Loucy (cell line): Measurements from ENCODE around the gene USF2.

Source experiments
- CTCF ChIP-seq: fragments of 200-600 bp; sonication (generic); conservative IDR thresholded peaks from 2 replicates; pipeline ENCODE4 v1.5.1; 2014; ENCODE audit warnings: mild to moderate bottlenecking, antibody characterized with exemption, low read length
- EZH2phosphoT487 ChIP-seq: fragments of 200-600 bp; IDR thresholded peaks from 2 replicates; pipeline ENCODE4 v1.6.1; 2018; ENCODE audit warnings: antibody characterized with exemption, mild to moderate bottlenecking, moderate library complexity, borderline replicate concordance

DNA sequence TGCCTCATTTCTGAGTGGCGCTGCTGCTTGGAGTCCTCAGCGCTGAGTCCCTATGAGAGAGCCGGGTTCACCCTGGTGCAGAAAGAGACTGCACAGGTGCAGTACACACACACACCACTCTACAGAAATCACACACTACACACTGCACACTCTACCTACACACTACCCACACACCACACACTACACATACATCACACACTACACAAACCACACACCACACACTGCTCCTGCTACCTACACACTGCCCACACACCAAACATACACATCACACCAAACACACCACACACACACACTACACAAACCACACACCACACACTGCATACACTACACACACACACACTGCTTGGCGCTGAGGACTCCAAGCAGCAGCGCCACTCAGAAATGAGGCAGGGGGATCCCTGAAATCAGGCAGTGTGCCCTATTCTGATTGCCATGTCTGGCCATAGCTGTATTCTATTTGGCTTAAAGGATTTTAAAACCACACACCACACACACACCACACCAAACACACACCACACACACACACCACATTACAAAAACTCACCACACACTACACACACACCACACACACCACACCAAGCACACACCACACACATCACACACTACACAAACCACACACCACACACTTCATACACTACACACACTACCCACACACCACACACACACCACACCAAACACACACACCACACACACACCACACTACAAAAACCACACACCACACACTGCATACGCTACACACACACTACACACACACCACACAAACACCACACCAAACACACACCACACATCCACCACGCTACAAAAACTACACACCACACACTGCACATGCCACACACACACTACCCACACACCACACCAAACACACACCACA lies 28.1 kb downstream of the USF2 start:
- no peak for TF ChIP-seq CTCF
- no peak for TF ChIP-seq EZH2phosphoT487
